CD4-positive, CD25-positive, alpha-beta regulatory T cell (primary cell): ENCODE results near the gene GTF2I. TPM values are rescaled to one million over a fixed set of nuclear protein-coding genes. Genes with fewer than 3 reads are reported as not detected.

Source experiments
- ATAC-seq, 2 donors: fragments of 150-1000 bp; cut with Tn5 transposase; one replicate each; pipeline ENCODE4 v1.10.0; 2021; ENCODE audit warnings: low read depth in 2 of 2, moderate number of reproducible peaks in 2 of 2, moderate library complexity in 1 of 2
- DNase-seq, 3 donors: peaks; one replicate each; pipeline versions ENCODE4 v3.0.0 to v3.0.0-alpha.2; 2012 to 2022; ENCODE audit warnings: mixed read lengths in 1 of 3
- H3K27ac ChIP-seq: one replicate; pipeline ENCODE4 v1.7.0; 2013; ENCODE audit warnings: mild to moderate bottlenecking, low read length; ENCODE audit not compliant: insufficient read depth, poor library complexity, severe bottlenecking
- H3K27me3 ChIP-seq: one replicate; pipeline ENCODE4 v1.7.0; 2013; ENCODE audit warnings: low read length; ENCODE audit not compliant: control insufficient read depth, insufficient read depth
- H3K36me3 ChIP-seq: one replicate; pipeline ENCODE4 v1.7.0; 2013; ENCODE audit warnings: mild to moderate bottlenecking, low read length, moderate library complexity; ENCODE audit not compliant: control insufficient read depth, insufficient read depth
- H3K4me1 ChIP-seq: 2 replicates; pipeline ENCODE4 v1.7.0; 2013; ENCODE audit warnings: mild to moderate bottlenecking, low read length; ENCODE audit not compliant: insufficient read depth, control insufficient read depth, poor library complexity, severe bottlenecking
- H3K4me3 ChIP-seq: one replicate; pipeline ENCODE4 v1.7.0; 2013; ENCODE audit warnings: low read depth, mild to moderate bottlenecking, low read length, moderate library complexity
- H3K9me3 ChIP-seq, 2 experiments: 1 replicate in 1 of 2; 2 replicates in 1 of 2; pipeline ENCODE4 v1.7.0; 2013; ENCODE audit warnings: low read length in 2 of 2, mild to moderate bottlenecking in 1 of 2, moderate library complexity in 1 of 2; ENCODE audit not compliant: control insufficient read depth in 2 of 2
- H3K27ac Mint-ChIP-seq, 3 donors: one replicate each; pipeline ENCODE4 v1.8.0; 2020 to 2022; ENCODE audit warnings: mild to moderate bottlenecking in 3 of 3, mixed read lengths in 3 of 3, moderate library complexity in 2 of 3
- H3K27me3 Mint-ChIP-seq: one replicate; pipeline ENCODE4 v1.8.0; 2022; ENCODE audit warnings: mild to moderate bottlenecking, mixed read lengths
- H3K36me3 Mint-ChIP-seq: one replicate; pipeline ENCODE4 v1.8.0; 2020; ENCODE audit warnings: mixed read lengths
- H3K4me1 Mint-ChIP-seq, 4 donors: one replicate each; pipeline ENCODE4 v1.8.0; 2020 to 2022; ENCODE audit warnings: mixed read lengths in 4 of 4, mild to moderate bottlenecking in 1 of 4
- H3K4me3 Mint-ChIP-seq, 4 donors: one replicate each; pipeline ENCODE4 v1.8.0; 2020 to 2022; ENCODE audit warnings: mild to moderate bottlenecking in 4 of 4, mixed read lengths in 4 of 4, moderate library complexity in 3 of 4
- H3K9me3 Mint-ChIP-seq, 7 donors: one replicate each; pipeline ENCODE4 v1.8.0; 2020 to 2022; ENCODE audit warnings: mixed read lengths in 7 of 7, mild to moderate bottlenecking in 3 of 7, moderate library complexity in 2 of 7
- polyA plus RNA-seq, 4 donors: library from polyadenylated mRNA; unstranded; fragments of 300-500 nt; fragmentation: Illumina TruSeq; gene quantifications; one replicate each; pipeline ENCODE4 v1.2.3, GENCODE V29; 2021
- total RNA-seq: library from RNA; stranded (reverse); gene quantifications from one replicate; pipeline ENCODE4 v1.2.3, GENCODE V29; 2022

Gene GTF2I
- total and polyA plus RNA-seq, 5 donors from 2014 or later: 37.7 to 125 (median 43.1) TPM

DNA sequence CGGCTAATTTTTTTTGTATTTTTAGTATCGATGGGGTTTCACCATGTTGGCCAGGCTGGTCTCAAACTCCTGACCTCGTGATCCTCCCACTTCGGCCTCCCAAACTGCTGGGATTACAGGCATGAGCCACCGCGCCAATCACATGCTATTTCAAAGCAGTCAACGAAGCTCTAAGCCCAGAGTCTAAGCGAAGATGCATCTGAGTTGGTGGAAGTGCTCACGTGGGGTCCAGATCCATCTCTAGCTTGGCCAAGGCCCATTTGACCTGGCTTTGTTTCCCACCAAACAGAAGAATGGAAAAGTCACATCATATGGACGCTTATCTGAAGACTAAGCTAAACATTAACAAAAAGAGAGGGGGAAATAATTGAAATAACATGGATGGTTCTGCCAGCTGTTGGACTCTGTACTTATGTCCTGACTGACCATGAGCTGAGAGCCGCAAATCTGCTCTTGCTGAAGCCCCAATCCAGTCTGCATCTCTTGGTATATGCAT, 3.8 kb upstream of the GTF2I start:
- no peak overlapping the region for H3K4me3 ChIP-seq
- H3K4me3 Mint-ChIP-seq: peak overlapping the region in 1 of 4 donors; percentile 78
- no peak for ATAC-seq
- H3K27ac Mint-ChIP-seq: no peak overlapping the region
- no peak overlapping the region for H3K27ac ChIP-seq
- no peaks in the 10 kb centered on the region for H3K36me3 ChIP-seq
- H3K9me3 Mint-ChIP-seq: peaks cover 0 to 1% (median 0%) of the 10 kb centered on the region in 7 donors
- H3K36me3 Mint-ChIP-seq: no peaks in the 10 kb centered on the region
- no peaks in the 10 kb centered on the region for H3K27me3 ChIP-seq
- H3K4me1 Mint-ChIP-seq: peaks cover 18 to 47% (median 25%) of the 10 kb centered on the region in 4 donors
- no peaks in the 10 kb centered on the region for H3K9me3 ChIP-seq
- H3K4me1 ChIP-seq: peaks cover 32% of the 10 kb centered on the region
- H3K27me3 Mint-ChIP-seq: peaks cover under 1% of the 10 kb centered on the region
- no peak for DNase-seq

DNA sequence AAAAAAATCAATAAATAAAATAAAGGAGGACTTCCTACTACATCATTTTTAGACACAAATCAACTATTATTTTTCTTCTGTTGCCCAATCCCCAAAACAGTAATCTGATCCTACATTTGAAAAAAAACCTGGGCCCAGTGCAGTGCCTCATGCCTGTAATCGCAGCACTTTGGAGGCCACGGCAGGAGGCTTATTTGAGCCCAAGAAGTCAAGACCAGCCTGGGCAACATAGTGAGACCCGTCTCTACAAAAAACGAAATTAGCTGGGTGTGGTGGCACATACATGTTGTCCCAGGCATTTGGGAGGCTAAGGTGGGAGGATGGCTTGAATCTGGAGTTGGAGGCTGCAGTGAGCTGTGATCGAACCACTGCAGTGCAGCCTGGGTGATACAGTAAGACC, 2.7 kb upstream of the GTF2I start:
- no peak overlapping the region for H3K27ac ChIP-seq
- H3K4me1 Mint-ChIP-seq: peaks cover 19 to 48% (median 24%) of the 10 kb centered on the region in 4 donors
- H3K27me3 Mint-ChIP-seq: peaks cover 6% of the 10 kb centered on the region
- peaks cover 32% of the 10 kb centered on the region for H3K4me1 ChIP-seq
- DNase-seq (no peak), ATAC-seq (no peak)
- no peaks in the 10 kb centered on the region for H3K36me3 Mint-ChIP-seq
- H3K9me3 Mint-ChIP-seq: peaks cover 0 to 1% (median 0%) of the 10 kb centered on the region in 7 donors
- no peaks in the 10 kb centered on the region for H3K27me3 ChIP-seq
- H3K27ac Mint-ChIP-seq: peak overlapping the region in 2 of 3 donors; percentile 69 to 78
- H3K9me3 ChIP-seq: no peaks in the 10 kb centered on the region
- peak overlapping the region in 2 of 4 donors; percentile 65 to 97 for H3K4me3 Mint-ChIP-seq
- no peaks in the 10 kb centered on the region for H3K36me3 ChIP-seq
- H3K4me3 ChIP-seq: no peak overlapping the region

DNA sequence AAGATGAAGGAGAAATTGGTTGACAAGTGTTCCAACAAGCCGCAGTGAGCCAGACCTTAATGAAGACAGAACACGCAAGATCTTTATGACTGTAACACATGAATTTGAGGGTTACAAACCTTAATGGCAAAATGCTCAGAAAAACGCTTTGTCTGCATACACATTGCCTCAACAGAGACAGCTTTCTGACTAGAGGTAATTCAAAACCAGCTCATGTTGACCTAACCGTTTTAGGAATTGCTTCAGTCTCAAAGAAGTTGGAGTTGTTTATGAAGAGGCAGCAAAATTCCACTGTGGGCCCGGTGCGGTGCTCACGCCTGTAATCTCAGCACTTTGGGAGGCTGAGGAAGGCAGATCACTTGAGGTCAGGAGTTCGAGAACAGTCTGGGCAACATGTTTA, 2.2 kb upstream of the GTF2I start:
- peak overlapping the region; percentile 89 to 97 (median 94) for H3K4me3 Mint-ChIP-seq

DNA sequence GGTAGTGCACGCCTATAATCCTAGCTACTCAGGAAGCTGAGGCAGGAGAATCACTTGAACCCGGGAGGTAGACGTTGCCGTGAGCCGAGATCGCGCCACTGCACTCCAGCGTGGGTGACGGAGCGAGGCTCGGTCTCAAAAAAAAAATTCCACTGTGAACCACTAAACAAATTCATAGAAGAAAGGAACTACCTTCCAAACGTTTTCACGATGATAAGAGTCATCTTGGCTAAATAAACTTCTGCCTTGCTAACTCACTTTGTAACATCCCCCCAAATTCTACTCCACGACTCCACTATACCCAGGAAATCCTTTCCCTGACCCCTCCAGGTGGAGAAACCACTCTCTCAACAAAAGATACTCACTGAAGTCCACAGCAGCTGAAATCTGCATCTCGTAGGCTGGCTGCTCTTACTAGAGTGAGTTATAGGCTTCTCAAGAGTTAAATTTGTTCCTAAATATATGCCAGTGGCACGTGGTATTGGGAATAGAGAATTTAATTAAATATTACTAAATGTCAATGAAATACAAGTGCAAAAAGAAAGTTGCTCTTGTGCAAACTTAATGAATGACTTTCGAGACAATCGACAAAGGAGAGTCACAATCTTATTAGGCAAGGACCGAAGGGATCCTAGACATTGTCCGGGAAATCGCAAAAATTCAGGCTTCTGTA, 1.6 kb upstream of the GTF2I start:
- Mint-ChIP-seq H3K9me3 (peaks cover 0 to 1% (median 0%) of the 10 kb centered on the region in 7 donors), H3K27ac (peak overlapping the region; percentile 78 to 97 (median 87)), H3K27me3 (peaks cover 6% of the 10 kb centered on the region), H3K4me3 (peak overlapping the region; percentile 89 to 97 (median 94)), H3K36me3 (no peaks in the 10 kb centered on the region), H3K4me1 (peaks cover 20 to 49% (median 25%) of the 10 kb centered on the region in 4 donors)
- peaks cover 40% of the 10 kb centered on the region for H3K4me1 ChIP-seq
- H3K27me3 ChIP-seq: no peaks in the 10 kb centered on the region
- no peaks in the 10 kb centered on the region for H3K9me3 ChIP-seq
- H3K4me3 ChIP-seq: peak overlapping the region; percentile 88
- peak overlapping the region; percentile 43 for H3K27ac ChIP-seq
- ATAC-seq (no peak), DNase-seq (peak in 1 of 3 donors; percentile 27)
- H3K36me3 ChIP-seq: no peaks in the 10 kb centered on the region

More for the DNA sequence above, 2.2 kb upstream of the GTF2I start:
- Histone ChIP-seq H3K9me3 (no peaks in the 10 kb centered on the region), H3K27me3 (no peaks in the 10 kb centered on the region), H3K4me1 (peaks cover 35% of the 10 kb centered on the region), H3K27ac (peak overlapping the region; percentile 38), H3K36me3 (no peaks in the 10 kb centered on the region), H3K4me3 (no peak overlapping the region)
- DNase-seq (no peak), ATAC-seq (no peak)
- Mint-ChIP-seq H3K27ac (peak overlapping the region; percentile 69 to 87 (median 78)), H3K36me3 (no peaks in the 10 kb centered on the region), H3K27me3 (peaks cover 6% of the 10 kb centered on the region), H3K4me1 (peaks cover 21 to 48% (median 23%) of the 10 kb centered on the region in 4 donors), H3K9me3 (peaks cover 0 to 1% (median 0%) of the 10 kb centered on the region in 7 donors)

DNA sequence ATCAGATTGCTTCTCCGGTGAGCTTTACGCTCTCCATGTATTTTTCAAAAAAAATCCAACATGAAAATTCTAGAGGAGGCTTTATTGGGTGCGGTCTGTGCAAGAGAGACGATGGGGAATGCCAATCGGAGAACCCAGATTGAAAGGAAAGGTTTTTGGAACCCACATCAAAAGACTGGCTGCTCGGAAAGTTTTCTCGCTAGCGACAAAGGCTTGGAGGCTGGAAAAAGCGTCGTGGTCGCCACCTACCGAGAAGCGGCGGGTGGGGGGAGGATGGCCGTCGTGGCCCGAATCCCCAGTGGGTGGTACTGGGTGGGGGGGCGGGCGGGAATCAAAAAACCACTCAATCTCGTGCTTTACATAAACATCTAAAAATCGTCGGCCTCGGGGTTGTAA, 1.1 kb upstream of the GTF2I start:
- H3K27me3 ChIP-seq: no peaks in the 10 kb centered on the region
- H3K4me1 ChIP-seq: peaks cover 46% of the 10 kb centered on the region
- DNase-seq (peak; percentile 21 to 52 (median 35)), ATAC-seq (no peak)
- peak overlapping the region; percentile 88 for H3K4me3 ChIP-seq
- Mint-ChIP-seq H3K4me1 (peaks cover 22 to 53% (median 29%) of the 10 kb centered on the region in 4 donors), H3K27me3 (peaks cover 6% of the 10 kb centered on the region), H3K4me3 (peak overlapping the region; percentile 89 to 97 (median 94)), H3K9me3 (peaks cover 0 to 1% (median 0%) of the 10 kb centered on the region in 7 donors), H3K27ac (peak overlapping the region; percentile 87 to 97 (median 88)), H3K36me3 (no peaks in the 10 kb centered on the region)
- H3K9me3 ChIP-seq: no peaks in the 10 kb centered on the region
- H3K36me3 ChIP-seq: no peaks in the 10 kb centered on the region
- H3K27ac ChIP-seq: peak overlapping the region; percentile 43

DNA sequence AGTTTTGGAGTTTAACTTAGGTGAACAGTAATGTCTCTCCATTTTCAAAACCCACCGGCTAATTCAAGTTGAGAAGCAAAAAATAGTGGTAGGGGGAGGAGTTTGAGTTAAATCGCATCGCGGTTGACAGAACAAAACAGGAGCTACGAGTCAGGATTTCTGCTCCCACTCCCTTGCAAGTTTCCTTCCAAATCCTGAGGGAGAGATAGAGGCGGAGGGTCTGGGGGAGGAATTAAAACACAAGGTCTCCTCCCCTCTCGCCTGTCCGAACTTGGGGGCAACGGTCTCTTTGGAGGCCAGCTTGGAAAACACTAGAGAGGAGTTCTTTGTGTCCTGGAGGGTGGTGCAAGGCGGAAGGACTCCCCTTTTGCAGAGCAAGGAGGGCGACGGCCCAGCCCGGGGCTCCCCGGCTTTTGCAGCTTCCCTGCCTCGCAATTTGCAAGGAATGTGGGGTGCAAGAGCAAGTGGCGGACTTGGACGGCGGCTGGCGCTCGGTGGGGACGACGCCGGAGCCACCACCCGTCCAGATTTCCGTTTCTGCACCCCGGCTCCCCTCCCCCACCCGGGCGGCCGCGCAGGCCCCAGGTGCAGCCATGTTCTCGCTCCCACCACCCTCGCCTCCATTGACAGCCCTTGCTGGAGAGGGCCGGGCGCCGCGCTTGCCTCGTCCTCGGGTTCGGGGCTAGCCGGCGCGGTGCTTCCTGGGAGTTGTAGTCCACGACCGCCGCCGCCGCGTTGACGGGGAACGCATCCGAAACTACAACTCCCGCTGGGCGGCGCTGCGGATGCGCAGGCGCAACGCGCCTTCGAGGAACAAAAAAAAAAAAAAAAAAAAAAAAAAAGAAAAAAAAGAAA, 454 bp upstream of the GTF2I start:
- Mint-ChIP-seq H3K27me3 (peaks cover 6% of the 10 kb centered on the region), H3K27ac (peak overlapping the region; percentile 87 to 90 (median 88)), H3K9me3 (peaks cover 0 to 1% (median 0%) of the 10 kb centered on the region in 7 donors), H3K36me3 (no peaks in the 10 kb centered on the region), H3K4me3 (peak overlapping the region; percentile 89 to 97 (median 95)), H3K4me1 (peaks cover 24 to 54% (median 32%) of the 10 kb centered on the region in 4 donors)
- H3K4me1 ChIP-seq: peaks cover 52% of the 10 kb centered on the region
- H3K27me3 ChIP-seq: no peaks in the 10 kb centered on the region
- peak overlapping the region; percentile 82 for H3K27ac ChIP-seq
- no peaks in the 10 kb centered on the region for H3K36me3 ChIP-seq
- peak; percentile 87 to 88 for ATAC-seq
- no peaks in the 10 kb centered on the region for H3K9me3 ChIP-seq
- peak overlapping the region; percentile 88 for H3K4me3 ChIP-seq
- peak; percentile 95 to 98 (median 97) for DNase-seq

DNA sequence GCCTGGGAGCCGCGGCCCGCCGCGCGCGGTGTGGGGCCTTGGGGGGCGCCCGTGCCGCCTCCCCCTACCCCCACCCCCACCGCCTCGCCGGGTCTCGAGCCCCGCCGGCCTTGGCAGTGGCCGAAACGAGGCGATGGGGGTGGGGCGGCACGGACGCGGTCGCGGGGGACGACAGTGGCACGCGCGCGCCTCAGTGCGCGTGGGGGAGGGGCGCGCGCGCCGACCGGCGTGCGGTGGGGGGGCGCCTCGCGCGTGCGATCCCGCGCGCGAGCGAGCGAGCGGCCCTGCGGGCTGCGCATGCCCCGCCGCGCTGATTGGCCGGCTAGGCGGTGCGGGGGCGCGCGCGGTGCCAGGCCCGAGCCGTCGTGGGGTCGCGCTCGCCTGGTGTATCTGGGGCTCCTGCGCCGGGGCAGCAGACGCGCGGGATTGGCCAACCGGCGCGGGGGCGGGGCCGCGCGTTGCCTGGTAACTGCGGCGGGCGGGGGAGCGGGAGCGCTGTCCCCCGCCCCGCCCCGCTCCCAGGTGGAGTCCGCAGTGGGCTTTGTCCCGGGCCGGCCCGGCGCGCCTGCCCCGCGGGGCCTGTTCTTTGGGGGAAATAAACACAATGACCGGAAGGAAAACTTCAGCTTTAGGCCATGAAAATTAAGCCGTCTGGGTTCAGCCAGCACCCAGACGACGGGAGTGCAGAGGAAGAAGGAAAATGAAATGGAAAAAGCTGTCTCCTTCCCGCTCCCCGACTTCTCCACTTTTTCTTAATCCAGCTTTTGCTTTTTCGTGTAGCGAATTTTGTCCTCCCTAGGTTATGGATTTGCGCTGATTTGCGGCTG, 873 bp downstream of the GTF2I start:
- no peaks in the 10 kb centered on the region for H3K9me3 ChIP-seq
- peaks cover 5% of the 10 kb centered on the region for H3K36me3 Mint-ChIP-seq
- DNase-seq (peak; percentile 81 to 91 (median 87)), ATAC-seq (peak; percentile 66 to 67)
- H3K4me1 Mint-ChIP-seq: peaks cover 32 to 61% (median 35%) of the 10 kb centered on the region in 4 donors
- peaks cover 53% of the 10 kb centered on the region for H3K4me1 ChIP-seq
- no peaks in the 10 kb centered on the region for H3K27me3 ChIP-seq
- peak overlapping the region; percentile 77 to 95 (median 87) for H3K4me3 Mint-ChIP-seq
- peak overlapping the region; percentile 77 for H3K4me3 ChIP-seq
- no peaks in the 10 kb centered on the region for H3K36me3 ChIP-seq
- peaks cover 0 to 1% (median 0%) of the 10 kb centered on the region in 7 donors for H3K9me3 Mint-ChIP-seq
- H3K27ac Mint-ChIP-seq: peak overlapping the region; percentile 77 to 89 (median 85)
- peaks cover 6% of the 10 kb centered on the region for H3K27me3 Mint-ChIP-seq
- peak overlapping the region; percentile 83 for H3K27ac ChIP-seq
